Muscle of arm (tissue), 12 donors: ENCODE data around the gene PRR36. TPM values are rescaled to one million over a fixed set of nuclear protein-coding genes. Genes with fewer than 3 reads are reported as not detected.
A peak's percentile ranks its signal among the peaks of the same experiment; 100 is the strongest.

Experiments used
- DNase-seq: peaks from one replicate; pipeline ENCODE4 v3.0.0-alpha.2; 2013
- polyA plus RNA-seq, 12 donors: library from polyadenylated mRNA; unstranded; fragments of 120-200 nt; gene quantifications; one replicate each; pipeline ENCODE4 v1.2.1, GENCODE V29; 2013; ENCODE audit not compliant: insufficient read length in 12 of 12

PRR36 gene
- polyA plus RNA-seq, 12 donors, result 0.16 to 2.9 (median 0.22) TPM; not detected in 1

GRCh38 chr19:7846155-7846646 is 28.0 kb downstream of the PRR36 start:
- no peak for DNase-seq

- DNase-seq, result no peak
Measured at GRCh38 chr19:7845390-7846154, 28.6 kb downstream of the PRR36 start.

GRCh38 chr19:7844951-7845350 is 29.2 kb downstream of the PRR36 start:
- no peak for DNase-seq

DNA sequence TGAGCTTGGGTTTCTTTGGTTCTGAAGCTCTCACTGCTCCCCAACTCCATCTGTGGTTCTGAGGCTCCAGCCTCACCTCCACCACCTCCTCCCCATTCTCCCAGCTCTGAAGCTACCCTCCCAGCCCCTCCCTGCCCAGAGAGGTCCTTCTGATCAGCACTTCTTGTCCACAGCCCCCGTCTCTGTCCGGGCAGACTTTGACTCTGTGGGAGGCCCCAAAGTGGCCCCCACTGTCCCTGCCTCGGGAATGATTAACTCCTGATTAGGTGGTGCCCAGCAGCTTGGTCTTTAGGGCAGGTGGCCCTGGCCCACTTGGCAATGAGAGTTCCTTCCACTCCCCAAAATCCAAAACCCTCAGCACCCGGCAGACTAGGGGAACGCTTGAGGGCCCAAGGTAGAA is 29.8 kb downstream of the PRR36 start:
- DNase-seq, result no peak

GRCh38 chr19:7843521-7843920 is 30.7 kb downstream of the PRR36 start:
- no peak for DNase-seq

- DNase-seq, result no peak
Measured at GRCh38 chr19:7842661-7843294, 31.4 kb downstream of the PRR36 start.

GRCh38 chr19:7841751-7842660 is 32.2 kb downstream of the PRR36 start:
- DNase-seq, result no peak

DNA sequence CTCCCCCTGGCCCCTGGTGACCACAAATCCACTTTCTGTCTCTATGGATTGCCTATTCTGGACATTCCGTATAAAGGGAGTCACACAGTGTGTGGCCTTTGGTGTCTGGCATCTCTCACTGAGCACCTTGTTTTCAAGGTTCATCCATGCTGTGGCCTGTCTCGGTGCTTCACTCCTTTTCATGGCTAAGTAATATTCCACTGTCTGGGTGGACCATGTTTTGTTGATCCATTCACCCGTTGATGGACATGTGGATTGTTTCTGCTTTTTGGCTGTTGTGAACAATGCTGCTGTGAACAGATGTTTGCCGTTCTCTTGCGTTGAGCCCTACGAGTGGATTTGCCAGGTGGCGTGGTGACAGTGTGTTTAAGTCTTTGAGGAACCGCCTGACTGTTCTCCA is 33.6 kb downstream of the PRR36 start:
- DNase-seq, result no peak

DNA sequence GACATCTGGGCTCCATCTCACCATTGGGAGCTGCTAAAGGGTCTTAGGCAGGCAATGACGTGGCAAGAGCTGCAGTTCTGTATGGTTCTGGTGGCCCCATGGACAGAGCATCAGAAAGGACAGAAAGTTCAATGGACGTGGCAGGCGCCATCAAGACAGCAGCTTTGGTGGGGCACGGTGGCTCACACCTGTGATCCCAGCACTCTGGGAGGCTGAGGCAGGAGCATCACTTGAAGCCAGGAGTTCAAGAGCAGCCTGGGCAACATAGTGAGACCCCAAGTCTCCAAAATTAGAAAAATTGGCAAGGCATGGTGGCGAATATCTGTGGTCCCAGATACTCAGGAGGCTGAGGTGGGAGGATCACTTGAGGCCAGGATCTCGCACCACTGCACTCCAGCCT is 34.7 kb downstream of the PRR36 start:
- no peak for DNase-seq

GRCh38 chr19:7833225-7834099 is 40.7 kb downstream of the PRR36 start:
- DNase-seq, result no peak

- no peak for DNase-seq
Measured at GRCh38 chr19:7832781-7833180, 41.4 kb downstream of the PRR36 start.

GRCh38 chr19:7832009-7832408 is 42.2 kb downstream of the PRR36 start:
- DNase-seq, result no peak

GRCh38 chr19:7831452-7831851 is 42.7 kb downstream of the PRR36 start:
- DNase-seq, result no peak

DNA sequence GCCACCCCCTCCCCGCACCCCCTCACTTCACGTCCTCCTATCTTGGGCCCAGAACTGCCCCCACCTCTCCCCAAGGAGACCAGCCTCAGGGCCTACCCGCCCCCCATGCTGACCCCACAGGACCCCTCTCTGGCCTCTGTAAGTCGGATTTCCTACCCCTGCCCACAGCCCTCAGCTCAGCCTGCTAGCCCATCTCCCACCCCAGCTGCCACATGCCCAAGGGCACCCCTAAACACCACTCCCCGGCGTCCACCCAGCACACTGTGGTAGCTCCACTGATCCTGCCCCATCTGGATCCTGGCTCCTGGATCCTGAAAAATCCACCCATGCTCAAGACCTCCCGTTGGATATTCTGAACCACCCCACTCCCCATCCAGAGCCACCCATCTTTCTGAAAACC is 43.4 kb downstream of the PRR36 start:
- no peak for DNase-seq

- no peak for DNase-seq
Measured at GRCh38 chr19:7830272-7830771, 43.9 kb downstream of the PRR36 start.

- DNase-seq, result peak; percentile 99
Measured at GRCh38 chr19:7829561-7830271, 44.5 kb downstream of the PRR36 start, which contains the start of gene EVI5L. TSS of gene EVI5L (plus strand) at chr19:7830218. CDS start at chr19:7846543, 16,325 bp downstream.

DNA sequence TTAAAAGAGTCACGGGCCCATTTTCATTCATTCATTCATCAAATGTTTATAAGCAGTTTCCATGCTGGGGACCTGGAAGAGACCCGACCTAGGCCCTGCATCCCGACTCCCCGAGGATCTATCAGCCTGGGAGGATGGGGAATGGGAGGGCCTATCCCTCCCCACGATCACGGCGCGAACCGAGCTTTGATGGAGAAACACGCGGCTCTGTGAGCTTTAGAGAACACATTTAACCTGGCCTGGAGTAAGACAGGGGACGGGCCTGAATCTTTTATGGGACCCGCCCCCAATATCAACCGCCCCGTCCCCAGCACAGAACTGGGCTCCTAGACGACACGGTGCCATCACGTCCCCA is 45.0 kb downstream of the PRR36 start:
- DNase-seq, result no peak

DNA sequence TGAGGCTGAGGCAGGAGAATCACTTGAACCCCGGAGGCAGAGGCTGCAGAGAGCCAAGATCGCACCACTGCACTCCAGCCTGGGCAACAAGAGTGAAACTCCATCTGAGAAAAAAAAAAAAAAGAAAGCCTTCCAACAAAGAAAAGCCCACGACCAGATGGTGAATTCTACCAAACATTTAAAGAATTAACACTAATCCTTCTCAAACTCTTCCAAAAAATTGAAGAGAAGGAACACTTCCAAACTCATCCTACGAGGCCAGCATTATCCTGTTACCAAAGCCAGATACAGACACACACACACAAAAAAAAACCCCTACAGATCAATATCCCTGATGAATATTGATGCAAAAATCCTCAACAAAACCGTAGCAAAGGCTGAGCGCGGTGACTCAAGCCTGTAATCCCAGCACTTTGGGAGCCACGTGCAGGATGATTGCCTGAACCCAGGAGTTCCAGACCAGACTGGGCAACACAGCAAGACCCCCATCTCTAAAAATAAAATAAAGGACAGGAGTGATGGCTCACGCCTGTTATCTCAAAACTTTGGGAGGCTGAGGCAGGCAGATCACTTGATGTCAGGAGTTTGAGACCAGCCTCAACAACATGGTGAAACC is 50.4 kb downstream of the PRR36 start:
- no peak for DNase-seq

- DNase-seq, result no peak
Measured at GRCh38 chr19:7822910-7823515, 51.2 kb downstream of the PRR36 start.
